HG02885 (cell line): ENCODE results near the gene GPANK1.

ENCODE experiments used
- ATAC-seq: cut with Tn5 transposase; IDR thresholded peaks from one replicate; pipeline ENCODE4 v1.9.1; 2021; ENCODE audit warnings: mild to moderate bottlenecking; ENCODE audit not compliant: unreplicated experiment, poor library complexity

GPANK1 gene

DNA sequence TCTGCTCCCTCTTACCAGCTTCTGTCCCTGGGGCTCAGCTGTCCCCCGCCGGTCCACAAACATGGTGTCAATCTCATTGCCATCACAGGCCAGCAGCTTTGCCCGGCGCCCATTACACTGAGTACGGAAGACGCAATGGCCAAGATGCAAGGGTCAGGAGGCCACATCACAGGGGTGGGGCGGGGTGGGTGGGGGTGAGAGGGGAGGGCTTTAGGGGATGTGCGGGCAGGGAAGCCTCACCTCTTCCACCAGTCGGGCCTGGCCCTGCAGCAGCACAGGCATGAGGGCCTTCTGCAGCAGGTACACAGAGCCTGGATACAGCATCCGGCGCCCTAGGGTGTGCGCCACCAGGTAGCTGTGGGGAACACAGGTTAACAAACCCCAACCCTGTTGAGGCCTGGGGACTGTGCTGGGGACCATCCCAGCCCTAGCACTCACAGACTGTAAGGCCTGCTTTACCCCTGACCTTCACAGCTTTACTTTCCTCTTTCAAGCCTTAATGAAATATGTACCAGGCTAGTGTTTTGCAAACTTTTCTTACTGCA is 26.8 kb upstream of the GPANK1 start:
- ATAC-seq, result no peak

DNA sequence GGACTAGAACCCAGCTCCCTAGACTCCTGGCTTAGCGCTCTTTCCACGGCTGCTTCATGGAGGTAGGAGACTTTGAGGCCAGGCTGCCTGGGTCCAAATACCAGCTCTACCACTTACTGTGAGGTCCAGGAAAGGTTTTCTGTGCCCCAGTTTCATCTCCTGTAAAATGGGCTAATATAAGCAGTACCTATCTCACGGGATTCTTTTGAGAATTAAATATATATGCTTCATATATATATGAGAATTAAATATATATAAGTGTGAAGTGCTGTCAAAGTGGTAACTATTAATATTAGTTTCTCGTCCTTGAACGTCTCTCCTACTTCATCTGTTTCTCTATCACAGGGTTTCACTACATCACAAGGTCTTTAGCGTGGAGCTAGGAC is 26.3 kb upstream of the GPANK1 start:
- ATAC-seq, result no peak

DNA sequence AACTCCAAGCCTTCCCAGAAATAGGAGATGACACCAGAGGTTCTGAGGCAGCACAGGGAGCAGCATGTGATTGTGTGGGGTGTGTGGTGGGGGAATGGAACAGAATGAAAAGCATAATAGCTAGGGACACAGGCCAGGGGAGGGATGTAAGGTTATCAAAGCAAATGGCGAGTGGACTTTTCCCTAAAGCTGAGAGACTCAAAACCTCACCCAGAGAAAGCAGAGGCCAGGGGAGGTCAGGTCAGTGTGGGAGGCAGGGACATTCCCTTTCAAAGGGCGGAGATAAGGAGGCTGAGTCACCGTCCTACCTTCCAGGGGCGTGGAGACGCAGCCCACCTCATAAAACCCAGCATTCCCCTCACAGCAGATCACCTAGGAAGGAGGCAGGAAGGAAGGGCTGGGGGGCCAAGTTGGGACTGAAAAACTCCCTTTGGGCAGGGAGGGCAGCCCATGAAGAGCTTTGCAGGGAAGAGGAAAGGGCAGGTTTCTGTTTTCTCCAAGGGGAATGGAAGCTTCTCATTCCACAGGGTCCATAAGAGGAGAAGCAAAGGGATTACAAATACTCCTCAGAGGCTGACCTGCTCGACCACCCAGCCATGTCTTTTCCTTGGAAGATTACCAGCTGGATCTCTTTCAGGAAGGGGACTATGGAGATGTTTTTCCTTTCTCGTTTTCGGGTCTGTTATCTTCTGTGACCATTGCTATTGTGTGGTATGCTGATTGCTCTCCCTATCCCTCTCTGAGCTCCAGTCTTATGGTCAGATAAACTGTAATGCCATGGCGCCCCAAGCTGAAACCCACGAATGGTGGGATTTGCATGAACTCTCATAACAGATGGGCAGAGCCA is 25.7 kb upstream of the GPANK1 start:
- no peak for ATAC-seq

DNA sequence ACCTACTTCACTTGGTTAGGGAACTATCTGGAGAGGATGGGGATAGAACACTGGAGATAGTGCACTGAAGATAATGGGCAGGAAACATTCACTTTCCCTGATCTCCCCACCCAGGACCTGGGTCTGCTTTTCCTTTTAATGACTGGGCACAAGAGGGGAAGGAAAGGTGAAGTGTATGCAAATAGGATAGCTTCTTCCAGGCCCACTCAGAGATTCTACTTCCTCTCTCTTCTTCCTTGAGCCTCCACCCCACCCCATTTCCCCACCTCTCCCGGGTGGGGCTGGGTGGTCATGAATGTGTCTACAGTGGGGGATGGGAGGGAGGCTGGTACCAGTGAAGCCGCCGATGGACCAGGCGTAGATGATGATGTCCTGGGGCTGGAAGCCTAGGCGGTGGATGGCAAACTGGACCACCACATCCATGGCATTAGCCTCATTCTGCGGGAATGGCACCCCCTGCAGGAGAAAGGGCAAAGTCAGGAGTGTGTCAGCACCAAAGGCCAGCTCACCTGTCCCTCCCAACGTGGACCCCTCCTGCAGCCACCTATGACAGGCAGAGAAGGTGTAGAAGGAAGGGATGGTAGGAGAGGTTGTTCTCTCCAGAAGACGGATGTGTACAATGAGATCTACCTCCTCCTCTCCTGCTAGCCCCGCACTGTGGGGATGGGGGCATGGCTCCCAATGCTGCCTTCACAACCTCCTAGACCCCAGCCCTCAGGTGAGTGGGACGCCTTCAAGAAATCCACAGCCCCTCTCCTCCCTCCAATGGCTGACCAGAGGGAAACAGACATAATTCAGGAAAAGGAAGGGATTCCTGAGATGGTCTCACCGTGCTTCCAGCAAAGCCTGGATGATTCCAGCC is 24.7 kb upstream of the GPANK1 start:
- no peak for ATAC-seq

DNA sequence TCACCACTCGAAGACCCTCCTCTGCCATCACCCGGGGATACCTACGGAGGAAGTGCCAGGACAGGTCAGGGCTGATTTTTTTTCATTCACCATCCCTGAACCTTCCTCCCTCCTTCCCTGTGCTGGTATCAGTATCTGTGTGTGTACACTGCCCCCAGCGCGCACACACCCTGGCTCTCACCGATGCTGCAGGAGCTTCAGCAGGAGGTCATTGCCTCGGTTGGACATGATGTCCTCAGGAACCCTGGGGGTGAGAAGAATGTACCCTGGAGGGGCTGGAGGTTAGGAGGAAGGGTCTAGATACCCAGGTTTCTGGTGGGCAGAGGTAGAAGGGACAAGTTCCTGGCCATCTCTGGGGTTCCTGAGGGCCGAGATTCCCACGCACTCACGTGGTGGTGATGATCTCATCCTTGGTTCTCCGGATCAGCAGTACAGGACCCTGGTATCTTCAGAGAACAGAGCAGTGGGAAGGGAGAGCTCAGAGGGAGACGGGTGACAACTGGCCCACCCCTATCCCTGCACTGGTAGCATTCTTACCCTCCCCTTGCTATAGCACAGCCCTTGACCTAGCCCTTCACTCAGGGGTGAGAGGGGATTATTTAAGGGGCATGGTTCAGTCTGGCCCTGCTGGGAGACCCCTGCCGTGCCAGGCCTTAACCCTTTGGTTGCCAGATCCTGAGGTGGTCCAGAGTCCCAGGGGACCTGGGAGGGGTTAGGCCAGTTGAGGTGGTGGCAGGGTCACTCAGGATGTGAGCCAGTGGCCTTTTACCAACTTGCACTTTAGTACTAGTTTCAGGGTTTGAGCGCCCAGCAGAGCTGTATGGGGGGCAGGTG is 23.3 kb upstream of the GPANK1 start:
- ATAC-seq, result no peak

DNA sequence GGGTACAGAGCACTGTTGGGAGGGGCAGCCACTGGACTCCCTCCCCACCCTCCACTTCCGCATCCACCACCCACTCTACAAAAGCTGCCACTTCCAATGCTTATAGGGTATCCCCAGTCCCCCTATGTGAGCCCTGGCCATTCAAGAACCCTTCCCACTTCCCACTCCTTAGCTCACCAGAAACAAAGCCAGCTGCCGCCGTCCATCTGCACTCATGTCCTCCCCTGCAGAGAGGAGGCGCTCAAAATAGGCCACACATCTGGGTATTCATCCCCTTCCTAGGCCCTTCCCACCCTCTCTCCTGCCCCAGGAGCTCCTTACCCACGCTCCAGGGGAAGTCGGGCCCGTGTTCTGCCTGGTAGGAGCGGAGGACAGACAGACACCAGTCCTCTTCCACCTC is 22.5 kb upstream of the GPANK1 start:
- ATAC-seq, result no peak

DNA sequence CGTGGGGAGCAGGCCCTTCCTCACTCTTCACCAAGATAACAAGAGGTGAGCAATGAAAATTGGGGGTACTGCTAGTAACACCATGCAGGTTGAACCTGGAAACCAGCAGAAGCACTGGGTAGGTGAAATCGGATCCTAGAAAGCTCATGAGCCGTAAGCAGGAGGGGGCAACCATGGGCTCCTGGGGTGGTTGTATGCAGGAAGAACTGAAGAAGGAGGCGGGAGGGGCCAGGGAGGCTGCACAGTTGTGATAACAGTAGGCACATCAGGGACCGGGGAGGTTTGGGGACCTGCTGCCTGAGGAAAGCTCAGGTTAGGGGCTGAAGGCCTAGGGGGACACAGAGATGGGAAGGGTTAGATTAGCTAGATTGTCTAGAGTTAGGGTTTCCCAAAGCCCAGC is 21.7 kb upstream of the GPANK1 start:
- ATAC-seq, result no peak

DNA sequence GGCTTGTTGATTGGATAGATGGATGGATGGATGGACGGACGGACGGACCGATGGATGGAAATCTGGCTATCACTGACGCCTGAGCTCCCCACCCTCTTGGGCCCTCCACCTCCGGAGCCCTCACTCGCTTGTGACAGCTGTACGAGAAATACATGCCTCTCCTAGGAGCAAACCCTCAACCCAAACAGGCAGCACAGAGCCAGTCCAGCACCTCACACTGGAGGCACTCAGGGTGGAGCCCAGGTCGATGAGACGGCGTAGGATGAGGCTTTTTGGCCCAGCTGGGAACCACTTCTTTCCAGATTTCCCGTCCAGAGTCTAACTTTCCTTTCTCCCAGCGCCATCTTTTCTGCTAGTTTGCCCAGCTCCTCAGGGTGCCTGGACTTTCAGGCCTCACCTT is 18.8 kb upstream of the GPANK1 start:
- no peak for ATAC-seq

DNA sequence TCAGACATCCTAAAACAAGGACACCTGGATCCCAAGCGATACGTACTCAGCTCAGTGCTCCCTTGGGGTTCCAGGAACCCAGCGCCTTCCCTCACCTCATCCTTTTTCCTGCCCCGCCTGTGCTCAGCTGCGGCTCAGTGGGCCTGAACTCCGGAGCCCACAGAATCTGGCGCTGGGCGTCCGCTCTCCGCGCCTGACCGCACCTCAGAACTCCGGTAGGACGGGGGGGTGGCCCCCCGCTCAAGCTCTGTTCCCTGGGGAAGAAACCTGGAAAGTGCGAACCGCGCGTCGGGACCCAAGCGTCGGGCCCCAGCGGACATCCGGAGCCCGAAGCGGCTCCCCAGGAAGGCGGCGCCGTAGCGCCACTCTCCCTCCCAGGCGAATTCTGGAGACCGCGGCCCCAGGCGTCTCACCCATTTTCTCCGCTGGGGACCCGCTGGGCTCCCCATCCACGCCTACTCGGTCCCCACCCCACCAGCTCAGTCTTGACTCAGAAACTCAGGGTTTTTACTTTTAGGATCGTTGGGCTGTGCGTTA is 16.4 kb upstream of the GPANK1 start:
- ATAC-seq, result no peak

DNA sequence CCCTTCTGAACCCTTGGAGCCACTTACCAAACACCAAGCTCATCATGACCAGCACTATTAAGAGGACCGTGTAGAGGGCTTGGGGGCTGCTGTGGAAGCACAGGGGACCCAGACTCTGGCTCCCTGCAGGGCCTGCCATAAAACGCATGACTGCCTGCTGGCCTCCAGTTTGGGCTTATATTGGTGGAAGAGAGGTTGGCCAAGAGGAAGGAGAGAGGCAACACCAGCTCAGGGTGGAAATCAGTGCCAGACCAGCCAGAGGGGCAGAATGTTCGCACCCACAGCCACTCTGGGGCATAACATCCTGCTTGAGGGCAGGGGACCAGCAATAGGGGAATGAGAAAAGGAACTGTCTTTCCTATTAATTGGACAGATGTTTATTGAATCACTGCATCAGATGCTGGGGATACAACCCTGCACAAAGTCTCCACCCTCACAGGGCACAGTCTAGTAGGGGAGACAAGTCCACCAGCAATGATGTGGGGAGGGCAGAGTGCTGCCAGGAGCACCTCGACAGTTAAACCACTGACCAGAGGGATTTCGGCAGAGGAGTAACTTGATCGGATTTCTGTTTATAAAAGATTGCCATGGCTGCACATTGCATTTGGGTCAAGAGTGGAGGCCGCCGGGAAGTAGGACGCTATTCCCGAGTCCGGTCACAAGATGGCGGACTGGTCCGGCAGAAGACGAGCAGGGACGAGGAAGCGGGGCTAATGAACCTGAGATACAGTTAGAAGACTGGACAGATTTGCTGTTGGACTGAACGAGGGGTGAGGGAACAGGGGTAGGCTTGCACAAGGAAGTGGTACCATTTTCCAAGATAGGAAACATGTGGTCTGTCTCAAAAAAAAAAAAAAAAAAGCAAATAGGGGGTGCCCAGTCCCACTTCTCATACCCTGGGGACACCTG is 15.7 kb upstream of the GPANK1 start, which contains the start of gene LY6G5C:
Gene LY6G5C (minus strand): TSS at position 842 of the 909 bp plus-strand sequence. CDS start 694 bp downstream, at position 148.
- ATAC-seq, result peak; percentile 51

DNA sequence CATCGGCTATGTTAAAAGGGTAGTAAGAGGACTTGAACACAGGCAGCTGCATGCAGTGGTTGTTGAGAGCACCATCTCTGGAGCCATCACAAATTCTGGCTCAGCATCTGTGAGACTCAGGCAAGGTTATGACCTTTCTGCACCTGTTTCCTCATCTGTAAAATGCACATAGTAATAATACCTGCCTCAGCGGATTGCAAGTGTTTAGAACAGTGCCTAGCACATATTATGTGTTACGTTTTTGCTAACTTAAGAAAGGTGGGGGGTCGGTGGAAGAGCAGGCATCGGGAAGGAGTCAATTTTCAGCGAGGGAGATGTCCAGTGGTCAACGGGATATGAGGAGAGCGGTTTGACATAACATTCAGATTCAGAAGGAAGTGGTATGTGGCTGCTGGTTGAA is 13.2 kb upstream of the GPANK1 start:
- ATAC-seq, result no peak

DNA sequence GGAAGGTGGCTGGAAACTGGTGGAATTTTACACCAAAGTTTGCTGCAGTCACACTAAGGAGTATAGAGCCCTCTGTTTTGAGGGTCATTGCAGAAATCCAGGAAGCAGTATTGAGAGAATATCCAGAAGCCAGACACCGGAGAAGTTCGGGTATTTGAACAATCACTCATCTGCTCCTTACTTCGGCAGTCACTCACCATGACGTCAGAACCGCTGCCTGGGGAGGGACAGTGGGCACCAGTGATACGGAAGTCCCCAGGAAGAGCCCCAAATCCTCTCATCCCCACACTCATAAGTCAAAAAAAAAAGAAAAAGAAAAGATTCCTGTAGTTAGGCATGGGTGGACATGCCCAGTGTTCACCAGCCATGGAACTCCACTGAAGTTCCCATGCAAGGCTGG is 12.1 kb upstream of the GPANK1 start:
- no peak for ATAC-seq

DNA sequence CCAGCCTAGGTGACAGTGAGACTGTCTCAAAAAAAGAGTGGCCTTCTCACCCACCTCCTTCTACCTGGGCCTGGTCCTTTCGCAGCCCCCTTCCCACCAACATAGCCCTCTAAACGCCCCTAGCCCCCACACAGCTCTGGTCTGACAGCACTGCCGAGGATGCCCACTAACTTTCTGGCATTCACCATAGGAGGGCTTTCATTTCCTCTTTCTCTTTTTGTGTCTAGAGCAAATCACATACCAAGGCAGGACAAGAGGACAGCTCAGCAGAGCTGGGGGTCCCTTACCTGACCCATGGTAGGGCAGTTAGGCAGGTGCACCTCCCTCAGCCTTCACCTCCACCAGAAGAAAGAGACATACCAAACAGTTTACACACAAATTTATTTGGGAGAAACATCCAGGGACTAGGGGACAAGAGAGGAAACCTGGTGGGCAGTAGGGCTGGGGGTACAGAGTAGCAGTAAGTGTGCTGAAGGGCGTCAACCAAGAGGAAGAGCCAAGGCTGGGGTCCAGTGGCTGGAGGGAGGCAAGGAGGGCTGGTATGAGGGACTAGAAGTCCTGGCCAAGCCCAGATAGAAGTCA is 11.6 kb upstream of the GPANK1 start:
- no peak for ATAC-seq

DNA sequence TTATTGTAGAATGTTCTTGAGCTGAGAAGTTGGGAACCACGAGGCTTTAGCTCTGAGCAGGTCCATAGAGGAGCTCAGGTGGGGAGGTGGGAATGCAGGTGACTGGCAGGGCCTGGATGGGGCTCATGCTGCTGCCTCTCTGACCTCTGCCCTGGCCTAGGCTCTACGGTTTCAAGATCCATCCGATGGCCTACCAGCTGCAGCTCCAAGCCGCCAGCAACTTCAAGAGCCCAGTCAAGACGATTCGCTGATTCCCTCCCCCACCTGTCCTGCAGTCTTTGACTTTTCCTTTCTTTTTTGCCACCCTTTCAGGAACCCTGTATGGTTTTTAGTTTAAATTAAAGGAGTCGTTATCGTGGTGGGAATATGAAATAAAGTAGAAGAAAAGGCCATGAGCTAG is 4.9 kb upstream of the GPANK1 start, which contains the start of gene LY6G5B:
Gene LY6G5B (plus strand): TSS at position 301 of the 400 bp plus-strand sequence. CDS start 975 bp downstream, outside the sequence.
- ATAC-seq, result no peak

DNA sequence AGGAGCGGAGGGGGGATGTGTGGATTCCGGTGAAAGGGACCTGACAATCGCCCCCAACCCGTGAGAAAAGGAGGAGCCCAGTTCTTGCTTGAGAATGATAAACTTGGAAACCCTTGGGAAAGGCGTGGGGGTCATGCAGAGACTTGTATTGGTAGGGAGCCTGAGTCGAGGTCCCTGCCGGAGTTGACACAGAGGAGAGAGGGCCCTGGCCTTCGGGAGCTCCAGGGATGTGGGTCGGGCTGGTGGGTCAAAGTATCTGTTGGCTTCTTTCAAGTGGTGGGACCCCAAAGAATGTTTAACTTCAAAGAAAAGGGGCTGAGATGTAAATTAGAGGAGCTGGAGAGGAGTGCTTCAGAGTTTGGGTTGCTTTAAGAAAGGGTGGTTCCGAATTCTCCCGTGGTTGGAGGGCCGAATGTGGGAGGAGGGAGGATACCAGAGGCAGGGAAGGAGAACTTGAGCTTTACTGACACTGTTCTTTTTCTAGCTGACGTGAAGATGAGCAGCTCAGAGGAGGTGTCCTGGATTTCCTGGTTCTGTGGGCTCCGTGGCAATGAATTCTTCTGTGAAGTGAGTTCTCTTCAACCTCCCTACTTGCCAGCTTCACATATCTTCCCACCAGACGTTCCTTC is 1.7 kb upstream of the GPANK1 start:
- no peak for ATAC-seq

DNA sequence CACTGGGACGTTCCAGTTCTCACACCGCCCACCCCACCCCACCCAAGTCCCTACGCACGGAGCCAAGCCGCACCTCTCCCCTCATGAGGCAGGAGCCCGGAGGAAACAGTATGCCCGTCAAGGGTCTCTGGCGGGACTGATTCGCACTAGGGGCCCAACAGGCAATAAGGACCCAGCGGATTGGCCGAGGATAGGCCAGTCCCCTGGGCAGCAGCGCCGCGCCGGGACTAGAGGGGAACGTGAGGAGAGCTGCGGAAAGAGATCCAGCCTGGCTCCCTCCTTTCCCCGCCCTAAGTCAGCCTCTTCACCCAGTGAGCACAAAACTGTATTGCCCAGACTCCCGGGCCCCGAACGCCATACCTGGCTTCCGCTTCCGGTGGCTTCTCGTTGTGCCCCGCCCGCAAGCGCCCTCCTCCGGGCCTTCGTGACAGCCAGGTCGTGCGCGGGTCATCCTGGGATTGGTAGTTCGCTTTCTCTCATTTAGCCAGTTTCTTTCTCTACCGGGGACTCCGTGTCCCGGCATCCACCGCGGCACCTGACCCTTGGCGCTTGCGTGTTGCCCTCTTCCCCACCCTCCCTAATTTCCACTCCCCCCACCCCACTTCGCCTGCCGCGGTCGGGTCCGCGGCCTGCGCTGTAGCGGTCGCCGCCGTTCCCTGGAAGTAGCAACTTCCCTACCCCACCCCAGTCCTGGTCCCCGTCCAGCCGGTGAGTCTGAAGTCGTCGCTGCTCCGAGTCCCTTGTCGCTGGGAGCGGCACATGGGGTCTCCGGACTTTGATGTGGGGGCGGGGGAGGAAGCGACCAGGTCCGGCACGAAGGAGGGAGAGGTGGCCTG is 922 bp upstream of the GPANK1 start, which contains the start of gene CSNK2B:
Gene CSNK2B (plus strand): TSS at position 580 of the 836 bp plus-strand sequence. CDS start 752 bp downstream, outside the sequence.
- peak; percentile 84 for ATAC-seq
